ENCODE data around the gene PRKCH. TPM values are rescaled to one million over a fixed set of nuclear protein-coding genes. Genes with fewer than 3 reads are reported as not detected.

Gene PRKCH
- total and polyA plus RNA-seq, 9 of the 15 experiments (the other 6 are each of a cell fraction or from before 2014, with no cell fraction given) = 0.61 to 4.4 (median 4.0) TPM

GRCh38 chr14:61472011-61472672, 150.8 kb downstream of the PRKCH start (continued):
- TF ChIP-seq ZNF639 (CRISPR knock-in tag; conservative IDR thresholded peaks at IDR 0.05 in 1 of 2, IDR thresholded peaks at IDR 0.05 in 1 of 2) = no peak
- TF ChIP-seq, protein P1, sequence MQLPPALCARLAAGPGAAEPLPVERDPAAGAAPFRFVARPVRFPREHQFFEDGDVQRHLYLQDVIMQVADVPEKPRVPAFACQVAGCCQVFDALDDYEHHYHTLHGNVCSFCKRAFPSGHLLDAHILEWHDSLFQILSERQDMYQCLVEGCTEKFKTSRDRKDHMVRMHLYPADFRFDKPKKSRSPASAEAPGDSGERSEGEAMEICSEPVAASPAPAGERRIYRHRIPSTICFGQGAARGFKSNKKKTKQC (CRISPR knock-in tag; IDR thresholded peaks at IDR 0.05) = no peak
- TF ChIP-seq, protein P2, sequence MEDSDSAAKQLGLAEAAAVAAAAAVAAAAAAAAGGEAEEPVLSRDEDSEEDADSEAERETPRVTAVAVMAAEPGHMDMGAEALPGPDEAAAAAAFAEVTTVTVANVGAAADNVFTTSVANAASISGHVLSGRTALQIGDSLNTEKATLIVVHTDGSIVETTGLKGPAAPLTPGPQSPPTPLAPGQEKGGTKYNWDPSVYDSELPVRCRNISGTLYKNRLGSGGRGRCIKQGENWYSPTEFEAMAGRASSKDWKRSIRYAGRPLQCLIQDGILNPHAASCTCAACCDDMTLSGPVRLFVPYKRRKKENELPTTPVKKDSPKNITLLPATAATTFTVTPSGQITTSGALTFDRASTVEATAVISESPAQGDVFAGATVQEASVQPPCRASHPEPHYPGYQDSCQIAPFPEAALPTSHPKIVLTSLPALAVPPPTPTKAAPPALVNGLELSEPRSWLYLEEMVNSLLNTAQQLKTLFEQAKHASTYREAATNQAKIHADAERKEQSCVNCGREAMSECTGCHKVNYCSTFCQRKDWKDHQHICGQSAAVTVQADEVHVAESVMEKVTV (CRISPR knock-in tag; IDR thresholded peaks at IDR 0.05) = no peak
- no peak for TF ChIP-seq PYGO2 (tag; IDR thresholded peaks at IDR 0.05)
- TF ChIP-seq, protein P3, sequence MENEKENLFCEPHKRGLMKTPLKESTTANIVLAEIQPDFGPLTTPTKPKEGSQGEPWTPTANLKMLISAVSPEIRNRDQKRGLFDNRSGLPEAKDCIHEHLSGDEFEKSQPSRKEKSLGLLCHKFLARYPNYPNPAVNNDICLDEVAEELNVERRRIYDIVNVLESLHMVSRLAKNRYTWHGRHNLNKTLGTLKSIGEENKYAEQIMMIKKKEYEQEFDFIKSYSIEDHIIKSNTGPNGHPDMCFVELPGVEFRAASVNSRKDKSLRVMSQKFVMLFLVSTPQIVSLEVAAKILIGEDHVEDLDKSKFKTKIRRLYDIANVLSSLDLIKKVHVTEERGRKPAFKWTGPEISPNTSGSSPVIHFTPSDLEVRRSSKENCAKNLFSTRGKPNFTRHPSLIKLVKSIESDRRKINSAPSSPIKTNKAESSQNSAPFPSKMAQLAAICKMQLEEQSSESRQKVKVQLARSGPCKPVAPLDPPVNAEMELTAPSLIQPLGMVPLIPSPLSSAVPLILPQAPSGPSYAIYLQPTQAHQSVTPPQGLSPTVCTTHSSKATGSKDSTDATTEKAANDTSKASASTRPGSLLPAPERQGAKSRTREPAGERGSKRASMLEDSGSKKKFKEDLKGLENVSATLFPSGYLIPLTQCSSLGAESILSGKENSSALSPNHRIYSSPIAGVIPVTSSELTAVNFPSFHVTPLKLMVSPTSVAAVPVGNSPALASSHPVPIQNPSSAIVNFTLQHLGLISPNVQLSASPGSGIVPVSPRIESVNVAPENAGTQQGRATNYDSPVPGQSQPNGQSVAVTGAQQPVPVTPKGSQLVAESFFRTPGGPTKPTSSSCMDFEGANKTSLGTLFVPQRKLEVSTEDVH (IDR thresholded peaks at IDR 0.05; ENCODE audit: low read depth, partially characterized antibody) = no peak
- no peak for TF ChIP-seq ZKSCAN8 (CRISPR knock-in tag; IDR thresholded peaks at IDR 0.05)
- TF ChIP-seq RBBP5 (IDR thresholded peaks at IDR 0.05; ENCODE audit: borderline replicate concordance, insufficient read depth, low read length, poor library complexity, severe bottlenecking) = no peak
- TF ChIP-seq SNRNP70 (optimal IDR thresholded peaks at IDR 0.05; ENCODE audit: low read depth, low read length) = no peak
- TF ChIP-seq GMEB1 (CRISPR knock-in tag; IDR thresholded peaks at IDR 0.05) = no peak
- no peak for TF ChIP-seq RHOXF2B (CRISPR knock-in tag; conservative IDR thresholded peaks at IDR 0.05)
- no peak for TF ChIP-seq ZNF589 (CRISPR knock-in tag; IDR thresholded peaks at IDR 0.05; ENCODE audit: low read depth)
- TF ChIP-seq CREBBP (IDR thresholded peaks at IDR 0.05; ENCODE audit: low read depth, low read length) = no peak
- no peak for TF ChIP-seq SLC30A9 (CRISPR knock-in tag; IDR thresholded peaks at IDR 0.05)
- TF ChIP-seq RCOR1 (IDR thresholded peaks at IDR 0.05; ENCODE audit: borderline replicate concordance in 1 of 2, low read depth in 2 of 2, low read length in 2 of 2) = 0 out of 4 replicates have a peak, but pooled peaks of 1 of the 2 experiments have one; percentile 21
- no peak for TF ChIP-seq SNIP1 (IDR thresholded peaks at IDR 0.05; ENCODE audit: low read depth)
- TF ChIP-seq, protein P4, sequence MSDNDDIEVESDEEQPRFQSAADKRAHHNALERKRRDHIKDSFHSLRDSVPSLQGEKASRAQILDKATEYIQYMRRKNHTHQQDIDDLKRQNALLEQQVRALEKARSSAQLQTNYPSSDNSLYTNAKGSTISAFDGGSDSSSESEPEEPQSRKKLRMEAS (CRISPR knock-in tag; IDR thresholded peaks at IDR 0.05) = no peak
- no peak for TF ChIP-seq MTA2 (IDR thresholded peaks at IDR 0.05; ENCODE audit: low read depth)
- TF ChIP-seq MAFK (IDR thresholded peaks at IDR 0.05; ENCODE audit: low read length) = peak; percentile 14; the same call in 1 of the 2 replicates
- no peak for TF ChIP-seq FIP1L1 (IDR thresholded peaks at IDR 0.05; ENCODE audit: low read depth, low read length, poor library complexity, severe bottlenecking)
